ENCODE data around the gene BPIFB2.
"Not testable (repeated sequence)": the region's sequence is repeated elsewhere in the genome, so short reads cannot be mapped to it uniquely, and the experiment has no call there.

BPIFB2 gene

DNA sequence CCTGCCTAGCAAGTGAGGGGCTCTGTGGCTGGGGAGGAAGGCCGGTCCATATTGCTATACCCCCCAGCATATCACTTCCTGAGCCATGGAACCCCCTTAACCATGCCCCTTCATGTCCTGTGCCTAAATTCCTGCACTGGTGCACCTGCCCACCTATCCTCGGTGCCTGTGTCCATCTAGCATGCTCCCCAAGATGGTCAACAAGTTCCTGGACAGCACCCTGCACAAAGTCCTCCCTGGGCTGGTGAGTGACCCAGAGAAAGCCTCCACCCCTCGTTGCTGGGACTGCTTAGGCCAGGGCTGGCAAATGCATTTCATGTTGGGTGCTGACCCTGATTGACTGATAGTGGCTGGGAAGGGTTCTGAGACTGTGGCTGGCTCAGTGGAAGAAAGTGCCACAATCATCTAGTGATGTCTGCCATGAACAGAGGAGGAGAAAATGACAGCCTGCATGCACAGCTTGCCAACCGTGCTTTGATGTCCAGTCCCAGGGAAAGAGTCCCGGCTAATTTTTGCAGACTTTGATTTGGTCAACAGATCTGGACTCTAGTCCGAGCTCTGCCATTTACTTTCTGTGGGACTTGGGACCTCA, 27.5 kb downstream of the BPIFB2 start:
- in situ Hi-C loops (cut with MboI; ENCODE audit: low sequenced_read_pairs) = no loop called here

DNA sequence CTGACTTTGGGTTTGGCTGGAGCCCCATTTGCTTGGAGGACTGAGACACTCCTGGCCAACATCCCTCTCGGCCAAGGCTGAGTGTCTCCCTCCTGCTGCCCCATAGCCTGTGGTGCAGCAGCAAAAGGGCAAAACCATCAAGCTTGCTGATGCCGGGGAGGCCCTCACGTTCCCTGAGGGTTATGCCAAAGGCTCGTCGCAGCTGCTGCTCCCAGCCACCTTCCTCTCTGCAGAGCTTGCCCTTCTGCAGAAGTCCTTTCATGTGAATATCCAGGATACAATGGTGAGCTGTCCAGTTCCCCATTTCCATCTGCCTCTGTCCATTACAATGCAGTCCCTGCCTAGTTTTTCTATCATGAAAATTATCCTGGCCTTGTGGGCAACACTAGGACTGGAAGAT, 30.0 kb downstream of the BPIFB2 start:
- in situ Hi-C loops (cut with MboI; ENCODE audit: low sequenced_read_pairs) = no loop called here

DNA sequence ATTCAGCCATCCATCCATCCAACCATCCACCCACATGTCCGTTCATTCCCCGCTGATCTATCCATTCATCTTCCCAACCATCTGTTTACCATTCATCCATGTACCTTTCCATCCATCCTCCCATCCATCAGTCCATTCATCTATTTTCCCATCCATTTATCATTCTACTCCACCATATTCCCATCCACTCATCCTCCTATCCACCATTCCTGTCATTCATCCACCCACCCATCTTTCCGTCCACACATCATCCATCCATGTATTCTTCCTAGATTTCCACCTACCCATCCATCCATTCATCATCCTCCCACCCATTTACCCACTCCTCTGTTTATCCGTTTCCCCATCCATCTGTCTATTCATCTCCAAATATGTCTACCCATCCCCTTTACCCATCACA, 30.7 kb downstream of the BPIFB2 start:
- in situ Hi-C loops (cut with MboI; ENCODE audit: low sequenced_read_pairs) = no loop called here

DNA sequence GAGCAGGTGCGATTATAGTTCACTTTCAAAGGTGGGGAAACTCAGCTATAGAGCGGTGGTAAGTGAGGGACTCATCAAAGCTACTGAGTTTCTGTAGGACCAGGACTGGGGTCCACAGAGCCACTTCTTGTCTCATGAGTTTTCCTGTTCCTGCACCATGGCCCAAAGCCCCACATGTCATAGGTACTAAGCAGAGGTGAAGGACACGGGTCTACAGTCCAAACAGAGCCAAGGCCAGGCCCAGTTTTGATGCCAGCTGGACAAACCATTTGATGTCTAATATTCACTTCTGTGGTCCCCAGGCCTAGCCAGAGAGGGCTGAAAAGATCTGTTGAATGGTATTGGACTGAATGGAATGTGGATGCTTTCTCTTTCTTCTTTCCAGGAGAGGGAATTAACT, 34.9 kb downstream of the BPIFB2 start:
- in situ Hi-C loops (cut with MboI; ENCODE audit: low sequenced_read_pairs) = no loop called here

DNA sequence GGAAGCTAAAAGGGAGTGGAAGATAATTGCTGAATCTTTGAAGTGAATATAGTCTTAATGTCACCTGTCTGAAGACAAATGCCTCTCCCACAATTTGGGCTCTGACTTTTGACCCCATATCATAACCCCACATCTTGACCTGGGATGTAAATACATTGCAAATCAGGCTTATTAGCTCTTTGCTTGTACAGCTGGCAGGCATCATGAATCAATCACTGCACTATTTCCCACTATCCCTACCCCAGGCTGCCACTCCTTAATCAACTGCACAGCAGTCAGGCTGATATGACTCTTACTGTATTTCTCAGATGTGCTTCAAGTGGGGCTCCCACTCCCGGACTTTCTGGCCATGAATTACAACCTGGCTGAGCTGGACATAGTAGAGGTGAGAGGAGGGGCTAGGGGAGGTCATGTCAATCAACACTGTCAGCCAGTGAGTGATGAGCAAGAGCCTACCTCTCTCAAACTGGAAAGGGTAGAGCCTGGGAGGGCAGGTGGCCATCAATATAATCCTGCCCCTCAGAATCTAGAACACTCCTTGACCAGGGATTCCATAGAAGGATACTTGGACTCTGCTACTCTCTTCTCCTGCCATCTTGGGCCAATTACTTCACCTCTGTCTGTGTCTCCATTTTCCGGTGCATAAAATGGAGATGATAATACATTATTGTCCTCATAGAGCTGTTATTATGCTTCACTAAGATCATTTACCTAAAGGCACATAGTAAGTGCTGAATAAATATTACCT, 35.7 kb downstream of the BPIFB2 start:
- in situ Hi-C loops (cut with MboI; ENCODE audit: low sequenced_read_pairs) = no loop called here

DNA sequence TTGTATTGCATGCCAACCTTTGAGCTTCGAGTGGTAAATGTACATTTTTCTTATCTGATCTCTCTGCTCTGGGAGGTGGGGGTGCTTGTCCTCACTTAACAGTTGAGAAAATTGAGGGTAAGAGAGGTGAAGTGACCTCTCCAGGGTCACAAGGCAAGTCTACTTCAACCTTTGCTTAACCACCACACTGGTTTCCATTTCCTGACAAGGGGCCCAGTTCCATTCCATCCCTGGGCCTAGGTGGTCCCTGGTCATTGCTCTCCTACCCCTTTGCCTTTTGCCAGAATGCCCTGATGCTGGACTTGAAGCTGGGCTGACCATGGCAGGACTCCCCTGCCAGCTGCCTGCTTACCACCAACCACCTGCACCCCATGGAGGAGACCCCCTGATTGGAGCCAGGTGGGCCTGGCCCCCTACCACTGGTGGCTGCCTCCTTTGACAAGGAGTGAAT, 36.3 kb downstream of the BPIFB2 start:
- in situ Hi-C loops (cut with MboI; ENCODE audit: low sequenced_read_pairs) = no loop called here

GRCh38 chr20:33045129-33045721, 37.7 kb downstream of the BPIFB2 start:
- in situ Hi-C loops (cut with MboI; ENCODE audit: low sequenced_read_pairs) = not testable (repeated sequence)

DNA sequence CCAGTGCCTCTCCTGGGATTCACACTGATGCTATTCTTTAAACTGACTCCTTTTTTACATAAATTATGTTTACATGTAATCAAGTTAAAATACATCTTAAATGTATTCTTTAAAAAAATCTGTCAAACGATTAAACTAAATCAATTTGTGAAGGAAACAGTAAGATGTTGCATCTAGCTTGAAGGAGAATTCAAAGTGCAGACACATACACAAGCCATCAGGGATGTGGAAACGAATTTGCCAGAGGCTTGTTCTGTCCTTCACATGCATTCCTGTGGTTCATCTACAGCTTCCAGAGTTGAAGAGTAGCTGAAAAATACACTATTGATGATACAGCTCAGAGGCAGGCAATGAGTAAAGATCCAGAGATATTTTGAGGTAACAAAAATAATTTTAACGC, 38.9 kb downstream of the BPIFB2 start:
- in situ Hi-C loops (cut with MboI; ENCODE audit: low sequenced_read_pairs) = no loop called here

DNA sequence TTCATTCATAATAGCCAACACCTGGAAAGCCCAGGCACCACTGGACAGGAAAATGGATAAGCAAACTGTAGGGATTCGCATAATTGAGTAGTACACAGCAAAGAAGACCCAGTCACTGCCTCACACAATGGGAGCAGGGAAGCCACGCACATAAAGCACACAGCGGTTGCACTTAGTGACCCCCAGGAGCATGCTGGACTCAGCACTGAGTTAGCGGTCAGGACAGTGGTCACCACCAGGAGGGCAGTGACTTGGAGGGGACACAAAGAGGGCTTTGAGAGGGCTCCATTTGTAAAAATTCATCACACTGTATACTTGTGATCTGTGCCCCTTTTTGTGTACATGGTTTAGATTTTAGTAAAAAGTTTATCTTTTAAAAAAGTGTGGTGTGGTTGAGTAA, 43.8 kb downstream of the BPIFB2 start:
- in situ Hi-C loops (cut with MboI; ENCODE audit: low sequenced_read_pairs) = no loop called here

- in situ Hi-C loops (cut with MboI; ENCODE audit: low sequenced_read_pairs) = no loop called here
Observed at GRCh38 chr20:33053291-33054106, 46.0 kb downstream of the BPIFB2 start, which contains the start of gene BPIFB3. TSS of gene BPIFB3 (plus strand) at chr20:33053903. CDS start at chr20:33055436, 1,533 bp downstream.

GRCh38 chr20:33054381-33054780, 46.9 kb downstream of the BPIFB2 start:
- in situ Hi-C loops (cut with MboI; ENCODE audit: low sequenced_read_pairs) = no loop called here

DNA sequence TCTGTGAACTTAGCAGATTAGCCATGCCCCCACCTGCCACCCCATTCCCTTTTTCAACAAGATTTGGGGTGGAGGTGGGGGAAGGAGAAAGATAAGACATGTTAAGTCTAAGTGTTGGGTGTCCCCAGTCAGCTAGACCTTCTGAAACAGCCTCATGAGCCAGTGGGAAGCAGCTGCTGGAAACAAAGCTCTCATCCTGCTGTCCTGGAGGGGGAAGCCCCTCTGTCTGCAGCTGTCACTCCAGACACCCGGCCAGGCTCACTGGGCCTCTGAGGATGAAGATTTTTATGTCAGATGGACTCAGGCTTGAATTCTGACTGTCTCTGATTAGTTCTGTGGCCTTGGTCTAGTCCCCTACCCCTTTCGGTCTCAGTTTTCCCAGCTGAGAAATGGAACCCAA, 47.3 kb downstream of the BPIFB2 start:
- in situ Hi-C loops (cut with MboI; ENCODE audit: low sequenced_read_pairs) = no loop called here

DNA sequence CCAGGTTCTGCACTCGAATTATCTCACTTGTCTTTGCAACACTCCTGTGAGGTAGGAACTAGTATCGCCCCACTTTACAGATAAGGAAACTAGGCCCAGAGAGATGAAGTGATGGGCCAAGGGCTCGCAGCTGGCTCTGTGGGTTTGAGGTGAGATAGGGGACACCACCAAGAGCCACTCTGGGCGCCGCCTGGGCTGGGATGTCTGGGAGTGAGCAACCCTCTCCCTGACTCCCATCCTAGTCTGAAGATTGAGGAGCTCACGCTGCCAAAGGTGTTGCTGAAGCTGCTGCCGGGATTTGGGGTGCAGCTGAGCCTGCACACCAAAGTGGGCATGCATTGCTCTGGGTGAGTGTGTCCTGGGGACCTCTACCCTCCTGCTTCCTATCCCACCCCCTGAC, 51.6 kb downstream of the BPIFB2 start:
- in situ Hi-C loops (cut with MboI; ENCODE audit: low sequenced_read_pairs) = no loop called here

GRCh38 chr20:33059741-33060390, 52.4 kb downstream of the BPIFB2 start:
- in situ Hi-C loops (cut with MboI; ENCODE audit: low sequenced_read_pairs) = no loop called here

DNA sequence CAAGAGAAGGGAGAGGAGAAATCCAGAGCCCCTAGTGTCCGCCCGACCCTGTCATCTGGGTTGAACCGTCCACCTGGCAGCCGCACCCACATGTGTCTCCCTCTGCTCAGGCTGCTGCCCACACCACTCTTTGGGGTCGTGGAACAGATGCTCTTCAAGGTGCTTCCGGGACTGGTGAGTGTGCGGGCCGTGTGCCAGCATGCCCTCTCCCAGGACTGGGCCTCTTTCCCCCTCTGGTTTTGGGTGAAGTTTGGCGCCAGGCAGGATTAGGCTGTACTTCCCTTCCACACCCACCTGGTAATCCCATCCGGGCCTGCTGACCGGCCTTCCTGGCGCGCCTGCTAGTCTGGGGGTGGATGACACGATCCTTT, 54.1 kb downstream of the BPIFB2 start:
- in situ Hi-C loops (cut with MboI; ENCODE audit: low sequenced_read_pairs) = no loop called here

- in situ Hi-C loops (cut with MboI; ENCODE audit: low sequenced_read_pairs) = no loop called here
Observed at GRCh38 chr20:33062105-33062824, 54.8 kb downstream of the BPIFB2 start.

DNA sequence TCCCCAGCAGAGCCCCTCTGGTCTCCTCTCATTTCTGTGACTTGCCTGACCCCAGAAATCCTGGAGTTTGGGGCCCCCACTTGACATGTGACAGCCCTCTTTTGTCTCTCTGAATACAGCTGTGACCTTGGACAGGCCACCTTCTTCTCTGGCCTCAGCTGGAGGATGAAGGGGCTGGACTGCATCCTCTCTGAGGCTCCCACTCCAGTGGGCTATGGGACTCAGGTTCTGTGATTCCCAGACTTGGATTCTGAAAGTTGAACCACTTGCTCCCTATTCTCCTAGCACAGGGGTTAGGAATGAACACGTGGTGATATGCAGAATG, 55.3 kb downstream of the BPIFB2 start:
- in situ Hi-C loops (cut with MboI; ENCODE audit: low sequenced_read_pairs) = no loop called here

GRCh38 chr20:33063271-33063670, 55.8 kb downstream of the BPIFB2 start:
- in situ Hi-C loops (cut with MboI; ENCODE audit: low sequenced_read_pairs) = no loop called here

- in situ Hi-C loops (cut with MboI; ENCODE audit: low sequenced_read_pairs) = no loop called here
Observed at GRCh38 chr20:33064572-33065287, 57.2 kb downstream of the BPIFB2 start.

DNA sequence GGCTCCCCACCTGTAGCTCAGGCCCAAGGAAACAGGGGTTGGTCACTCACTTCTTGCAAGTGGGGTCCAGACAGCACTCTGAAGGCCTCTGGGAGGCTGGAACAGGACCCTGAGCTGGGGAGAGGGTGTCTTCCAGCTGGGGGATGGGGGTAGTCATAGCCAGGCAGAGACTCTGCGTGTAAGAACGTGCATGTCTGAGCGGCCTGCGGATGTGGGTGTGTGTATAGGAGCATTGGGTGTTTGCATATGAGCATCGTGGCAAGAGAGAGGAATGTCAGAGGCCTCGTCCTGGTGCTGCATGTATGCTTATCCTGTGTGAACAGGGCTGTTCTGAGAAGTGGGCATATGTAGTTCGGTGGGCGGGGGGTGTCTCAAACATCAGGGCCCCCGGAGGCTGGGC, 58.3 kb downstream of the BPIFB2 start:
- in situ Hi-C loops (cut with MboI; ENCODE audit: low sequenced_read_pairs) = no loop called here

Measured in HL-60/S4 treated with phorbol 12-myristate 13-acetate at 8.2 ng/mL for 4 days and 3 days (cell line).